GM19099 (cell line): ENCODE data around the gene FERMT1.

Experiments
- POLR2A ChIP-seq: IDR thresholded peaks from 3 replicates; pipeline ENCODE4 v1.6.1; 2011; ENCODE audit warnings: low read depth; ENCODE audit not compliant: insufficient read length; ENCODE audit errors: extremely low read depth

FERMT1 gene

GRCh38 chr20:6126846-6127245 is 4.0 kb upstream of the FERMT1 start:
- TF ChIP-seq POLR2A = no peak

- TF ChIP-seq POLR2A = no peak
Observed at GRCh38 chr20:6123649-6124014, 802 bp upstream of the FERMT1 start.

GRCh38 chr20:6122111-6122872 is 538 bp downstream of the FERMT1 start:
- no peak for TF ChIP-seq POLR2A

GRCh38 chr20:6121504-6121903 is 1.3 kb downstream of the FERMT1 start:
- TF ChIP-seq POLR2A = no peak

GRCh38 chr20:6120491-6120988 is 2.3 kb downstream of the FERMT1 start:
- no peak for TF ChIP-seq POLR2A

- no peak for TF ChIP-seq POLR2A
Observed at GRCh38 chr20:6116758-6117157, 6.1 kb downstream of the FERMT1 start.

GRCh38 chr20:6115221-6115895 is 7.5 kb downstream of the FERMT1 start:
- no peak for TF ChIP-seq POLR2A

GRCh38 chr20:6114696-6115095 is 8.1 kb downstream of the FERMT1 start:
- TF ChIP-seq POLR2A = no peak

GRCh38 chr20:6113951-6114350 is 8.9 kb downstream of the FERMT1 start:
- TF ChIP-seq POLR2A = no peak

GRCh38 chr20:6108330-6108729 is 14.5 kb downstream of the FERMT1 start:
- TF ChIP-seq POLR2A = no peak

- no peak for TF ChIP-seq POLR2A
Observed at GRCh38 chr20:6104493-6105188, 18.2 kb downstream of the FERMT1 start.

- TF ChIP-seq POLR2A = no peak
Observed at GRCh38 chr20:6103301-6103700, 19.5 kb downstream of the FERMT1 start.

GRCh38 chr20:6101346-6101745 is 21.5 kb downstream of the FERMT1 start:
- TF ChIP-seq POLR2A = no peak

- no peak for TF ChIP-seq POLR2A
Observed at GRCh38 chr20:6100246-6100645, 22.6 kb downstream of the FERMT1 start.

GRCh38 chr20:6099819-6100218 is 23.0 kb downstream of the FERMT1 start:
- TF ChIP-seq POLR2A = no peak

GRCh38 chr20:6095409-6095808 is 27.4 kb downstream of the FERMT1 start:
- no peak for TF ChIP-seq POLR2A
